Endothelial cell of umbilical vein (primary cell): Measurements from ENCODE around the gene NDUFA11. TPM values are rescaled to one million over a fixed set of nuclear protein-coding genes. Genes with fewer than 3 reads are reported as not detected.

Experiments used
- BruUV-seq: library from RNA; stranded (reverse); fragments of 400-500 nt; replicated peaks from 2 replicates; lab custom pipeline; 2021; lab: Mats Ljungman, UMichigan
- CTCF ChIA-PET: fragments of 300-600, 350-600 bp; sonication (Branson Sonifier 250); formaldehyde crosslinking; loops from one replicate; lab custom pipeline; 2021; ENCODE audit warnings: antibody characterized with exemption, inconsistent platforms; lab: Charles Lee
- POLR2A ChIA-PET: fragments of 300-600, 350-600 bp; sonication (Branson Sonifier 250); formaldehyde crosslinking; loops from one replicate; lab custom pipeline; 2021; ENCODE audit warnings: antibody characterized with exemption, inconsistent platforms; lab: Charles Lee
- DNase-seq: peaks from one replicate; pipeline ENCODE4 v3.0.0-alpha.2; 2011; ENCODE audit warnings: low read depth, low spot score
- FAIRE-seq: peaks from 2 replicates; lab custom pipeline; 2011; peaks lifted over from hg19 to GRCh38; lab: Jason Lieb, UNC
- H2AFZ ChIP-seq: 2 replicates; pipeline ENCODE4 v1.6.0; 2012; ENCODE audit warnings: low read depth, low read length, control low read depth, inconsistent platforms
- H3K27ac ChIP-seq: 2 replicates; pipeline ENCODE4 v1.5.1; 2011; ENCODE audit warnings: low read depth, mild to moderate bottlenecking, control low read depth, low read length, moderate library complexity; ENCODE audit not compliant: insufficient read depth
- H3K27me3 ChIP-seq, 2 experiments: 2 replicates each; pipeline versions ENCODE4 v1.6.0 to v1.6.1; 2011; ENCODE audit warnings: low read length in 2 of 2, mixed read lengths in 1 of 2; ENCODE audit not compliant: control insufficient read depth in 2 of 2, insufficient read depth in 2 of 2
- H3K36me3 ChIP-seq, 2 experiments: 2 replicates in 1 of 2; 3 replicates in 1 of 2; pipeline ENCODE4 v1.5.1; 2011; ENCODE audit warnings: low read length in 2 of 2, mild to moderate bottlenecking in 1 of 2, moderate library complexity in 1 of 2; ENCODE audit not compliant: control insufficient read depth in 2 of 2, insufficient read depth in 2 of 2; ENCODE audit errors: extremely low read depth in 1 of 2
- H3K4me1 ChIP-seq: 3 replicates; pipeline ENCODE4 v1.5.1; 2011; ENCODE audit warnings: mild to moderate bottlenecking, low read length; ENCODE audit not compliant: control insufficient read depth, insufficient read depth; ENCODE audit errors: extremely low read depth
- H3K4me2 ChIP-seq: 2 replicates; pipeline ENCODE4 v1.6.1; 2011; ENCODE audit warnings: low read length, control low read depth, mixed read lengths; ENCODE audit not compliant: insufficient read depth
- H3K4me3 ChIP-seq, 3 experiments: fragments of 200-600 bp in 1 of 3; sonication (generic), shearing (Covaris generic) in 1 of 3; replicated peaks in 1 of 3; 2 replicates each; pipeline ENCODE4 v1.5.1; 2011 to 2016; ENCODE audit warnings: control low read depth in 3 of 3, low read length in 3 of 3, mild to moderate bottlenecking in 2 of 3, inconsistent platforms in 1 of 3, low read depth in 1 of 3, moderate library complexity in 1 of 3; ENCODE audit not compliant: insufficient read depth in 1 of 3
- H3K79me2 ChIP-seq: 2 replicates; pipeline ENCODE4 v1.6.0; 2012; ENCODE audit warnings: low read length, inconsistent platforms; ENCODE audit not compliant: control insufficient read depth, insufficient read depth
- H3K9ac ChIP-seq: replicated peaks from 2 replicates; pipeline ENCODE3; 2011; ENCODE audit warnings: low read length, control low read depth; ENCODE audit not compliant: insufficient read depth; ENCODE audit errors: extremely low read depth
- H3K9me1 ChIP-seq: replicated peaks from 3 replicates; pipeline ENCODE4 v1.6.0; 2011; ENCODE audit warnings: mild to moderate bottlenecking, low read length; ENCODE audit not compliant: control insufficient read depth, insufficient read depth; ENCODE audit errors: extremely low read depth
- H3K9me3 ChIP-seq: replicated peaks from 2 replicates; pipeline ENCODE4 v1.5.1; 2012; ENCODE audit warnings: low read length, inconsistent platforms; ENCODE audit not compliant: control insufficient read depth, insufficient read depth
- H4K20me1 ChIP-seq: replicated peaks from 2 replicates; pipeline ENCODE3; 2011; ENCODE audit warnings: mild to moderate bottlenecking, low read length; ENCODE audit not compliant: control insufficient read depth, insufficient read depth; ENCODE audit errors: extremely low read depth
- EZH2 ChIP-seq: IDR thresholded peaks from 2 replicates; pipeline ENCODE4 v1.6.1; 2012; ENCODE audit warnings: borderline replicate concordance, low read depth, mild to moderate bottlenecking, moderate library complexity, low read length, inconsistent platforms; ENCODE audit not compliant: severe bottlenecking
- FOS ChIP-seq: IDR thresholded peaks from 2 replicates; pipeline ENCODE4 v1.6.1; 2011; ENCODE audit warnings: mild to moderate bottlenecking, low read length, moderate library complexity, borderline replicate concordance; ENCODE audit not compliant: insufficient read depth
- GATA2 ChIP-seq: IDR thresholded peaks from 2 replicates; pipeline ENCODE4 v1.7.0; 2011; ENCODE audit warnings: low read depth, mild to moderate bottlenecking, moderate library complexity, mixed read lengths, low read length; ENCODE audit not compliant: insufficient read length, insufficient read depth
- JUN ChIP-seq: IDR thresholded peaks from 2 replicates; pipeline ENCODE4 v1.6.1; 2011; ENCODE audit warnings: borderline replicate concordance, low read depth; ENCODE audit not compliant: insufficient read length, insufficient read depth
- MYC ChIP-seq: IDR thresholded peaks from one replicate; pipeline ENCODE4 v1.6.1; 2011; ENCODE audit warnings: mild to moderate bottlenecking, low read depth, low read length
- POLR2A ChIP-seq: IDR thresholded peaks from 2 replicates; pipeline ENCODE4 v1.6.1; 2012; ENCODE audit warnings: low read depth, mild to moderate bottlenecking, control low read depth, low read length
- POLR2AphosphoS5 ChIP-seq: IDR thresholded peaks from 2 replicates; pipeline ENCODE4 v1.6.1; 2012; ENCODE audit warnings: low read depth, mild to moderate bottlenecking, control low read depth, low read length, moderate library complexity; ENCODE audit not compliant: insufficient read depth
- dilution Hi-C: fragments of 300-500 bp; cut with MboI; formaldehyde crosslinking; loops from one replicate; pipeline ENCODE4 v1.15.0; 2019; ENCODE audit warnings: low sequenced_read_pairs; ENCODE audit not compliant: extremely low pct_ligation_motif_present
- intact Hi-C: fragments of 100-400 bp; cut with micrococcal nuclease; formaldehyde crosslinking; loops from one replicate; pipeline ENCODE4 v1.10.0; 2022
- polyA plus RNA-seq, 4 experiments: library from polyadenylated mRNA; depleted of rRNA in 3 of 4; stranded (reverse) in 3 of 4; unstranded in 1 of 4; fragments of >200 nt; gene quantifications; 2 replicates each; pipeline versions ENCODE4 v1.2.1 to v1.2.3, GENCODE V29; 2011 to 2012; ENCODE audit warnings: missing spikeins in 1 of 4
- total RNA-seq: library from RNA; stranded (reverse); gene quantifications from 2 replicates; pipeline ENCODE4 v1.2.3, GENCODE V29; 2021
- TF ChIP-seq, protein P1 (sequence below): IDR thresholded peaks from 2 replicates; pipeline ENCODE4 v1.6.1; 2011; ENCODE audit not compliant: insufficient read depth, insufficient read length
- TF ChIP-seq, protein P2 (sequence below), 2 donors: IDR thresholded peaks; 1 replicate in 1 of 2; 2 replicates in 1 of 2; pipeline ENCODE4 v1.5.1; 2011; ENCODE audit warnings: low read length in 2 of 2, mild to moderate bottlenecking in 2 of 2, moderate library complexity in 2 of 2, control low read depth in 1 of 2, inconsistent platforms in 1 of 2, low read depth in 1 of 2; ENCODE audit not compliant: insufficient read depth in 1 of 2; ENCODE audit errors: extremely low read depth in 1 of 2

NDUFA11 gene
- total and polyA plus RNA-seq, 2 donors (not counting 3 experiments of a cell fraction or from before 2014, with no cell fraction given): 281 to 876 TPM

GRCh38 chr19:5865772-5866171, 37.8 kb downstream of the NDUFA11 start:
- CTCF ChIA-PET: no interaction called here
- Histone ChIP-seq H3K9ac (no peak overlapping the region), H2AFZ (no peak overlapping the region), H3K4me1 (no peaks in the 10 kb centered on the region), H4K20me1 (no peaks in the 10 kb centered on the region), H3K4me2 (no peak overlapping the region), H3K9me3 (no peaks in the 10 kb centered on the region), H3K79me2 (no peaks in the 10 kb centered on the region), H3K27me3 (no peaks in the 10 kb centered on the region), H3K36me3 (no peaks in the 10 kb centered on the region), H3K4me3 (no peak overlapping the region), H3K9me1 (no peaks in the 10 kb centered on the region), H3K27ac (no peak overlapping the region)
- no peak for FAIRE-seq
- TF ChIP-seq, protein P1, sequence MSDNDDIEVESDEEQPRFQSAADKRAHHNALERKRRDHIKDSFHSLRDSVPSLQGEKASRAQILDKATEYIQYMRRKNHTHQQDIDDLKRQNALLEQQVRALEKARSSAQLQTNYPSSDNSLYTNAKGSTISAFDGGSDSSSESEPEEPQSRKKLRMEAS: no peak
- TF ChIP-seq JUN: no peak
- no peak for TF ChIP-seq POLR2A
- TF ChIP-seq GATA2: no peak
- no peak for TF ChIP-seq FOS
- TF ChIP-seq, protein P2, sequence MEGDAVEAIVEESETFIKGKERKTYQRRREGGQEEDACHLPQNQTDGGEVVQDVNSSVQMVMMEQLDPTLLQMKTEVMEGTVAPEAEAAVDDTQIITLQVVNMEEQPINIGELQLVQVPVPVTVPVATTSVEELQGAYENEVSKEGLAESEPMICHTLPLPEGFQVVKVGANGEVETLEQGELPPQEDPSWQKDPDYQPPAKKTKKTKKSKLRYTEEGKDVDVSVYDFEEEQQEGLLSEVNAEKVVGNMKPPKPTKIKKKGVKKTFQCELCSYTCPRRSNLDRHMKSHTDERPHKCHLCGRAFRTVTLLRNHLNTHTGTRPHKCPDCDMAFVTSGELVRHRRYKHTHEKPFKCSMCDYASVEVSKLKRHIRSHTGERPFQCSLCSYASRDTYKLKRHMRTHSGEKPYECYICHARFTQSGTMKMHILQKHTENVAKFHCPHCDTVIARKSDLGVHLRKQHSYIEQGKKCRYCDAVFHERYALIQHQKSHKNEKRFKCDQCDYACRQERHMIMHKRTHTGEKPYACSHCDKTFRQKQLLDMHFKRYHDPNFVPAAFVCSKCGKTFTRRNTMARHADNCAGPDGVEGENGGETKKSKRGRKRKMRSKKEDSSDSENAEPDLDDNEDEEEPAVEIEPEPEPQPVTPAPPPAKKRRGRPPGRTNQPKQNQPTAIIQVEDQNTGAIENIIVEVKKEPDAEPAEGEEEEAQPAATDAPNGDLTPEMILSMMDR (IDR thresholded peaks at IDR 0.05; ENCODE audit: extremely low read depth in 1 of 2, insufficient read depth in 1 of 2, low read depth in 1 of 2, low read length in 2 of 2): no peak
- no peak for TF ChIP-seq POLR2AphosphoS5
- no peak for TF ChIP-seq MYC
- no peak for TF ChIP-seq EZH2
- DNase-seq: no peak
- no TSS peak for BruUV-seq
- intact Hi-C loops (no loop called here), dilution Hi-C loops (no loop called here)
- POLR2A ChIA-PET: no interaction called here
